ENCODE data around the gene BCAP29.

BCAP29 gene

GRCh38 chr7:107582875-107583274 is 2.8 kb downstream of the BCAP29 start:
- no peak for FAIRE-seq

GRCh38 chr7:107584716-107585115 is 4.7 kb downstream of the BCAP29 start:
- FAIRE-seq = no peak

- FAIRE-seq = no peak
Observed at GRCh38 chr7:107588529-107589130, 8.6 kb downstream of the BCAP29 start.

- no peak for FAIRE-seq
Observed at GRCh38 chr7:107591421-107591820, 11.4 kb downstream of the BCAP29 start.

- FAIRE-seq = no peak
Observed at GRCh38 chr7:107592361-107593024, 12.4 kb downstream of the BCAP29 start.

- FAIRE-seq = no peak
Observed at GRCh38 chr7:107593025-107593410, 13.0 kb downstream of the BCAP29 start.

- FAIRE-seq = no peak
Observed at GRCh38 chr7:107594961-107595737, 15.1 kb downstream of the BCAP29 start.

GRCh38 chr7:107596881-107597581 is 17.0 kb downstream of the BCAP29 start:
- FAIRE-seq = no peak

- no peak for FAIRE-seq
Observed at GRCh38 chr7:107597582-107597916, 17.5 kb downstream of the BCAP29 start.

GRCh38 chr7:107597953-107598352 is 17.9 kb downstream of the BCAP29 start:
- no peak for FAIRE-seq

GRCh38 chr7:107599262-107599661 is 19.2 kb downstream of the BCAP29 start:
- FAIRE-seq = no peak

- no peak for FAIRE-seq
Observed at GRCh38 chr7:107600816-107601215, 20.8 kb downstream of the BCAP29 start.

GRCh38 chr7:107605218-107605815 is 25.3 kb downstream of the BCAP29 start:
- FAIRE-seq = no peak

- FAIRE-seq = no peak
Observed at GRCh38 chr7:107606303-107606702, 26.3 kb downstream of the BCAP29 start.

- FAIRE-seq = no peak
Observed at GRCh38 chr7:107609811-107610261, 29.8 kb downstream of the BCAP29 start.

- FAIRE-seq = no peak
Observed at GRCh38 chr7:107610323-107610722, 30.3 kb downstream of the BCAP29 start.

GRCh38 chr7:107613439-107613838 is 33.4 kb downstream of the BCAP29 start:
- no peak for FAIRE-seq

GRCh38 chr7:107613948-107614347 is 33.9 kb downstream of the BCAP29 start:
- no peak for FAIRE-seq

GRCh38 chr7:107614425-107614824 is 34.4 kb downstream of the BCAP29 start:
- no peak for FAIRE-seq

- no peak for FAIRE-seq
Observed at GRCh38 chr7:107615910-107616680, 36.0 kb downstream of the BCAP29 start.

- FAIRE-seq = no peak
Observed at GRCh38 chr7:107622429-107622828, 42.4 kb downstream of the BCAP29 start.

GRCh38 chr7:107622894-107623293 is 42.8 kb downstream of the BCAP29 start:
- no peak for FAIRE-seq

All from G401.6 (cell line).